GM21447 (cell line): ENCODE measurements around the gene SLX9.

Source experiments
- ATAC-seq: cut with Tn5 transposase; IDR thresholded peaks from one replicate; pipeline ENCODE4 v1.9.1; 2021; ENCODE audit not compliant: unreplicated experiment

SLX9 gene

GRCh38 chr21:44999428-44999971 lies 59.7 kb downstream of the SLX9 start:
- ATAC-seq, result no peak

GRCh38 chr21:44999972-45000636 lies 60.3 kb downstream of the SLX9 start:
- ATAC-seq, result no peak

- ATAC-seq, result no peak
These were observed 60.9 kb downstream of the SLX9 start for GRCh38 chr21:45000637-45001133.

- no peak for ATAC-seq
These were observed 61.6 kb downstream of the SLX9 start for GRCh38 chr21:45001134-45002095.

GRCh38 chr21:45002381-45003204 lies 62.8 kb downstream of the SLX9 start:
- ATAC-seq, result no peak

- ATAC-seq, result no peak
These were observed 63.7 kb downstream of the SLX9 start for GRCh38 chr21:45003331-45004058.

- ATAC-seq, result no peak
These were observed 64.2 kb downstream of the SLX9 start for GRCh38 chr21:45004059-45004422.

GRCh38 chr21:45004481-45005247 lies 64.8 kb downstream of the SLX9 start:
- ATAC-seq, result no peak

GRCh38 chr21:45006536-45007095 lies 66.8 kb downstream of the SLX9 start:
- ATAC-seq, result no peak

GRCh38 chr21:45009616-45010015 lies 69.8 kb downstream of the SLX9 start:
- no peak for ATAC-seq

GRCh38 chr21:45010096-45010495 lies 70.3 kb downstream of the SLX9 start:
- ATAC-seq, result no peak

GRCh38 chr21:45010860-45011259 lies 71.0 kb downstream of the SLX9 start:
- no peak for ATAC-seq

GRCh38 chr21:45011426-45011825 lies 71.6 kb downstream of the SLX9 start:
- ATAC-seq, result no peak

- no peak for ATAC-seq
These were observed 72.3 kb downstream of the SLX9 start for GRCh38 chr21:45011911-45012661.

GRCh38 chr21:45012662-45013259 lies 72.9 kb downstream of the SLX9 start:
- ATAC-seq, result no peak

- ATAC-seq, result no peak
These were observed 73.5 kb downstream of the SLX9 start for GRCh38 chr21:45013260-45013841.

GRCh38 chr21:45014747-45015468 lies 75.1 kb downstream of the SLX9 start:
- ATAC-seq, result no peak
